ENCODE results near the gene SCGB1D1.

DNA sequence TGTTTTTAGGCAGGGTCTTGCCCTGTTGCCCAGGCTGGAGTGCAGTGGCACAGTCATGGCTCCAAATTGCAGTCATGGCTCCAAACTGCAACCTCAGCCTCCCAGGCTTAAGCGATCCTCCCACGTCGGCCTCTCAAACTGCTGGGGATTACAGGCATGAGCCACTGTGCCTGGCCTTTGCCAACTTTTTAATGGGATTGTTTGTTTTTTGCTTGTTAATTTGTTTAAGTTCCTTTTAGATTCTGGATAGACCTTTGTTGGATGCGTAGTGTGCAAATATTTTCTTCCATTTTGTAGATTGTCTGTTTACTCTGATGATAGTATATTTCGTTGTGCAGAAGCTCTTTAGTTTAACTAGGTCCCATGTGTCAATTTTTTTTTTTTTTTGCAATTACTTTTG, 10.0 kb upstream of the SCGB1D1 start:
- TF ChIP-seq CTCF (IDR thresholded peaks at IDR 0.05) (no peak), POLR2A (IDR thresholded peaks at IDR 0.05) (no peak)
